Measurements from ENCODE around the gene PTPN4.

Gene PTPN4

GRCh38 chr2:120026890-120027289 is 267.2 kb downstream of the PTPN4 start:
- DNase-seq, result no peak

- DNase-seq, result no peak
Measured at GRCh38 chr2:120028795-120029194, 269.1 kb downstream of the PTPN4 start.

- no peak for DNase-seq
Measured at GRCh38 chr2:120029672-120030640, 270.2 kb downstream of the PTPN4 start.

GRCh38 chr2:120032297-120032696 is 272.6 kb downstream of the PTPN4 start:
- DNase-seq, result no peak
